ENCODE results near the gene GINM1.

The GINM1 gene
- total RNA-seq: 29.3 to 58.9 (median 41.3) reads per million in 18 experiments

- peak; percentile 97 to 98 for DNase-seq
Observed at GRCh38 chr6:149565527-149566409, at the start of gene GINM1. TSS of gene GINM1 (plus strand) at chr6:149566375. CDS start at chr6:149566415, 40 bp downstream.

GRCh38 chr6:149529650-149530049, 36.5 kb upstream of the GINM1 start:
- DNase-seq: no peak

- DNase-seq: no peak
Observed at GRCh38 chr6:149534742-149535141, 31.4 kb upstream of the GINM1 start.

GRCh38 chr6:149541139-149541538, 25.0 kb upstream of the GINM1 start:
- DNase-seq: no peak

- no peak for DNase-seq
Observed at GRCh38 chr6:149544646-149545257, 21.4 kb upstream of the GINM1 start.

GRCh38 chr6:149545258-149545753, 20.9 kb upstream of the GINM1 start:
- DNase-seq: peak; percentile 58 to 62

- DNase-seq: peak; percentile 97
Observed at GRCh38 chr6:149545754-149546471, 20.3 kb upstream of the GINM1 start, which contains the start of gene PPIL4. TSS of gene PPIL4 (minus strand) at chr6:149546043. CDS start at chr6:149546005, 38 bp downstream.

GRCh38 chr6:149551920-149552319, 14.3 kb upstream of the GINM1 start:
- DNase-seq: no peak

GRCh38 chr6:149558029-149558428, 8.1 kb upstream of the GINM1 start:
- no peak for DNase-seq

- DNase-seq: no peak
Observed at GRCh38 chr6:149559389-149559788, 6.8 kb upstream of the GINM1 start.

- peak; percentile 14 to 18 for DNase-seq
Observed at GRCh38 chr6:149560736-149561135, 5.4 kb upstream of the GINM1 start.

GRCh38 chr6:149563203-149563927, 2.8 kb upstream of the GINM1 start:
- no peak for DNase-seq

GRCh38 chr6:149563928-149564325, 2.2 kb upstream of the GINM1 start:
- no peak for DNase-seq

GRCh38 chr6:149566410-149567193, 427 bp downstream of the GINM1 start:
- DNase-seq: peak in 1 of 2 donors; percentile 34

- DNase-seq: no peak
Observed at GRCh38 chr6:149567194-149567586, 1.0 kb downstream of the GINM1 start.

- no peak for DNase-seq
Observed at GRCh38 chr6:149567945-149568585, 1.9 kb downstream of the GINM1 start.

- no peak for DNase-seq
Observed at GRCh38 chr6:149580880-149581279, 14.7 kb downstream of the GINM1 start.

- no peak for DNase-seq
Observed at GRCh38 chr6:149581349-149581748, 15.2 kb downstream of the GINM1 start.

- no peak for DNase-seq
Observed at GRCh38 chr6:149586149-149586548, 20.0 kb downstream of the GINM1 start.

GRCh38 chr6:149592983-149593382, 26.8 kb downstream of the GINM1 start:
- DNase-seq: no peak

- no peak for DNase-seq
Observed at GRCh38 chr6:149593408-149593807, 27.2 kb downstream of the GINM1 start.

Data from inflammatory macrophage (primary cell).